T-helper 1 cell treated with Interleukin-12 subunit alpha and Interleukin-12 subunit beta and Interleukin-4 antibody, amounts not matched to agents 30 ng/mL and 1 ng/mL, for 36 hours (primary cell): ENCODE results near the gene DTX1. TPM values are rescaled to one million over a fixed set of nuclear protein-coding genes. Genes with fewer than 3 reads are reported as not detected.

Source experiments
- intact Hi-C: fragments of 100-400 bp; cut with micrococcal nuclease; formaldehyde crosslinking; loops from one replicate; pipeline ENCODE4 v1.15.1; 2024
- total RNA-seq: library from RNA; stranded (reverse); gene quantifications from 2 replicates; pipeline ENCODE4 v1.2.3, GENCODE V29; 2022

DTX1 gene
- total RNA-seq, 1 donor from 2014 or later = 0.66 TPM

GRCh38 chr12:113055594-113056380, 743 bp upstream of the DTX1 start:
- intact Hi-C loops = no loop called here

- intact Hi-C loops = no loop called here
These were observed 224 bp upstream of the DTX1 start for GRCh38 chr12:113056381-113056630.

GRCh38 chr12:113057565-113058485, 1.3 kb downstream of the DTX1 start:
- intact Hi-C loops = no loop called here

- intact Hi-C loops = no loop called here
These were observed 2.0 kb downstream of the DTX1 start for GRCh38 chr12:113058553-113058952.

GRCh38 chr12:113059071-113059595, 2.6 kb downstream of the DTX1 start:
- intact Hi-C loops = no loop called here

- intact Hi-C loops = no loop called here
These were observed 3.9 kb downstream of the DTX1 start for GRCh38 chr12:113060336-113060960.

GRCh38 chr12:113061061-113061694, 4.6 kb downstream of the DTX1 start:
- intact Hi-C loops = no loop called here

- intact Hi-C loops = no loop called here
These were observed 6.2 kb downstream of the DTX1 start for GRCh38 chr12:113062502-113063395.

GRCh38 chr12:113063396-113064350, 7.1 kb downstream of the DTX1 start:
- intact Hi-C loops = no loop called here

GRCh38 chr12:113064395-113065125, 8.0 kb downstream of the DTX1 start:
- intact Hi-C loops = no loop called here

- intact Hi-C loops = no loop called here
These were observed 8.8 kb downstream of the DTX1 start for GRCh38 chr12:113065126-113066007.

- intact Hi-C loops = no loop called here
These were observed 10.4 kb downstream of the DTX1 start for GRCh38 chr12:113066813-113067400.

- intact Hi-C loops = no loop called here
These were observed 11.7 kb downstream of the DTX1 start for GRCh38 chr12:113067987-113068935.

- intact Hi-C loops = no loop called here
These were observed 12.6 kb downstream of the DTX1 start for GRCh38 chr12:113069149-113069548.

GRCh38 chr12:113069751-113070116, 13.2 kb downstream of the DTX1 start:
- intact Hi-C loops = no loop called here
